ENCODE measurements around the gene RET.

The RET gene

DNA sequence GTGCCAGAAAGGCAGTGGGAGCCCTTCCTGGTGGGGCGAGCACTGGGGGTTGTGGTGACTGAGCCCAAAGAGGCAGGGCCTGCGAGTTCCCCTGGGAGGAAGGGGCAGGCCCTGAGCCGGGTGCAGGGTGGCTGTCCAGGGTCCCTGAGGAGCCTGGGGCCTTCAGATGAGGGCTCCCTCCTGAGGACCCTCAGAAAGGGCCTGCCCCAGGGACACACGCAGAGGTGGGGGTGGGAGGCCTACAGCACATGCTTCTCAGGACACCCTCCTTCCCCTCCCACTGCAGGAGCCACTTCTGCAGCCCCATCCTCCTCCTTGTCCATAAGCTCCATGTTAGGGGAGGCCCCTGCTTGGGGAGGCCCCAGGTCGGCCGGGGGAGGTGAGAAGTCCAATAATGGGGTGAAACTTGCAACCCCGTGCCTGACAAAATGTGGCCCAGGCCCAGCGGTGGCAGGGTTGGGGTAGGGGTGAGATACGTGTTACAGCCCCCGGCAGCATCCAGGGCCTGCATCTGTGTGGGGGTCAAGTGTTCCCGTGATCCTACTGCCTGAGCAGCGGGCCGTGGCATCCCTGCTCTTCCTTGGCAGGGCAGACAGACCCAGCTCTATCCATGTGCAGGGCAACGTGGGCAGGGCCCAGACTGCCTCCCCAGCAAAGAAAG, 31.8 kb upstream of the RET start:
- DNase-seq (ENCODE audit: low spot score), result no peak

DNA sequence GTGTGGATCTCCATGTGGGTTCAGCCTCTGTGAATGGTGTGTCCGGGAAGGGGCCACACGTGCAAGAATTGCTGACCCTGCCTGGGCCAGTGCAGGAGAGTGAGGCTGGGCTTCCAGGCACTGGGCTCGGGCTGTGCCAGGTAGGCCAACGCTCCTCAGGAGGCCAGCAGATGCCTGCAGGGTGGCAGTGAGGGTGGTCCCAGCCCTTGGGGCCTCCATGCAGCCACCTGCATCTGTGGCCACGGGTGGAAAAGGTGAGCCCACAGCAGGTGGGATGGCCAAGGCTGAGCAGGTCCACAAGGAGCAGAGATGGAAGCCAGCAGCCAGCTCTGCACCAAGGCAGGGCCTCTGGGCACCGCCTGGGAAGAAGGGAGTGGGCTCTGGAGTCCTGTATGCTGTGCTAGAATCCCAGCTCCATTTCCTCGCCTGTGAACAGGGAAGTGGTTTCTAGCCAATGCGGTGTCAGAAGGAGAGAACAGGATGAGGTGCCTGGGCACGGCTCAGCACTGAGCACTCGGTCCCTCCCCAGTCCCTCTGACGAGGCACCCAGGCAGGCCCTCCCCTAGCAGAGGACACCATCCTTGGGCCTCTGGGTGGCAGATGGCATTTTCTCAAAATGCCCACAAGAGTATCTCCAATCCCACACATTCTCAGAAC, 31.1 kb upstream of the RET start:
- no peak for DNase-seq (ENCODE audit: low spot score)

DNA sequence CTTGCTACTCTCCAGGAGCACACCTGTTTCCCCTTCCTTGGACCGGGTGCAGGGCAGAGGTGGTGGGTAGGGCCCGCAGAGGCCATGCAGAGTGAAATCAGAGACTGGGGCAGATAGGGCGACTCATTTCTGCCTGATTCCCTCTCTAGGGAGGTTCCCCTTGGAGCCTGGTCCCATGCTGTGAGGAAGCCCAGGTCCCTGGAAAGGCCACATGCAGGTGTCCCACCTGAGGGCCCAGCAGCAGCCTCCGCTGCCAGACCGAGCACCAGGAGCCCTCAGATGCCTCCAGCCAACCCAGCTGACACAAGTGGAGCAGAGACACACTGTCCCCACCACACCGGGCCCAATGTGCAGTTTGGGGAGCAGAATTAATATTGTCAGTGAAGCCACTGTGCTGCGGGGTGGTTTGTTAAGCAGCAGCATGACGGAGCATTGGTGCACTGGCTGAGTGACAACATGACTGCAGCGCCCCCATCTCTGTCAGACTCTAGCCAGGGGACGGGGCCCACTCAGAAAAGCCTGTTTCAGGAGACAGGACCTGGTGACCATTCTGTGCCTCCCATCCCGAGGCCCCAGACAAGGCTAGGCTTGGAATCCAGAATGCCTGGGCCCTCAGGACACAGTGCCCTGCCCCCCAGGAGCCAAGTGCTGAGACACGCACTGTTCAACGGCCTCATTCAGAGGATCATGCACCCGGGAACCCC, 30.4 kb upstream of the RET start:
- DNase-seq (ENCODE audit: low spot score), result no peak

DNA sequence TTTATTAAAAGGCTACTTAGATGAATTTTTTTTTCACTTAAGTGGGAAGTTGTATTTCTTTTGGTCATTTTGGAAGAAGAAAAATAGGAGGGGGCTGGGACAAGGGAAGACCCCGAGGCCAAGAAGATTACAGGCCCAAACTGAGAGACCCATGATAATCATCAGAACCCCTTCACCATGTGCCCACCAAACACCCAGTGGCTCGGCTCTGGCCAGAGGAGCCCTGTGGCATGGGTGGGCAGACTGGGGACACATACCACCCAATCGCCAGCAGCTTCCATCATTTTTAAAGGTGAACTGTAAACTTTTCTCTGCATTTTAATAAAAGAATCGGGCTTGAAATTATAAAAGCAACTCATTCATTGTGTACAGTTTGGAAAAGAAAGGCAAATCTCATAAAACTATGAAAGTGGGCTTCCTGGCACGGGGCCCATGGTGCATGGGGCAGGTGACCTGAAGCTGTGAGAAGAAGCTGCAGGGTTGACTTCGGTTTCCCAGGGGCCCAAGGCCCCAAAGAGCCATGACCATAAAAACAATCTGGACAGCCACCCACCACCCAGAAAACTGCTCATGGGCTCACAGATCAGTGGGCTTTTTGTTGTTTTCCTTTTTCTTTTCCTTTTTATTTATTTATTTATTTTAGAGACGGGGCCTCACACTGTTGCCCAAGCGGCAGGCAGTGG, 29.4 kb upstream of the RET start:
- DNase-seq (ENCODE audit: low spot score), result no peak

DNA sequence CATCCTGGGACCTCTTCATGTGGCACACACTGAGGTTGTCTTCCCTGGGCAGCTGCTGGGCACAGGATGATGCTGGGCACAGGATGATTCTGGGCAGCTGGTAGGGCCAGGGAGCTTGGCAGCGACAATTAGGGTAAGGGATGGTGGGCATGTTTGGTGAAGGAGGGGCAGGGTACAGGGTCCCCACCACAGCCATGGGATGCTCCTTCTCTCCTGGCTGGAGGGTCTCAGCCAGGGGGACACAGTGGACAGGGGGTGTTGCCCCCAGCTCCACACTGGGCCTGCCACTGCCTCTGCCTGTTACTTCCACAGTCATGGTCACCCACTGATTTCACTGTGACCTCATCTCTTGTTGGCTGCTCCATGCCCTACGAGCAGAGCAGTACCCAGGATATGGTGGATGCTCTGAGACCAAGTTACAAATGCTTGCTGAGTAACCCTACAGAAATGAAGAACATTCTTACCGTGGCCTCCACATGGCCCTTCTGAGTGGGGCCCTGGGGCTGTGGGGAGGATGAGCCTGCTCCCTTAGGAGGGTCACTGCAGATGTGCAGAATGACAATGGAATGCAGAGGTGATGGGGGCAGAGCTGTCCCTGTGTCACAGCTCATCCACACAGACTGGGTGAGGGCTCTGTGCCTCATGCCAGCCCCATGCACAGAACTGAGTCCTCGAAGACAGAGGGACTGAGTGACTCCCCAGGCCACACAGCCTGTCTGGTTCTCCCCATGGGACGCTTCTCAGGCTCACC, 28.4 kb upstream of the RET start:
- DNase-seq (ENCODE audit: low spot score), result peak; percentile 78

DNA sequence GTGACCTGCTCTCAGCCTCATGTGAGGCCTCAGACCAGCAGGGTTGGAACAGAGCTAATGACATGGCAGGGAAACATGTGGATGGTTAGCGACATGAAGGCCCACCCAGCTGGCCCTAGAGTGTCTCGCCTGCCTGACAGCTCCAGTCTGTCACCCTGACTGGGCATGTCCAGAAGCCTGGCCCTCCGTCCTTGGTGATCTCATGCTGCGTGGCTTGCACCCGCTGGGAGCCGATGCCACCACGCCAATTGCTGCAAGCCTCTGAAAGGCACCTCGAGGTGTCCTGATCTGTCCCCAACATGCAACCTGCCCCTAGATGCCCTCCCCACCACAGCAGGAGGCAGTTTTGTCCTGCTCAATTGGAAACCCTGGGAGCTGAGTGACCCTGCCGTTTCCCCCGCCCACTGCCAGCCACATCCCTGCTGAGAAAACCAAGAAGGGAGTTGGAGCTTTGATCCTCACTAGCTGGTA, 27.8 kb upstream of the RET start:
- DNase-seq (ENCODE audit: low spot score), result no peak

DNA sequence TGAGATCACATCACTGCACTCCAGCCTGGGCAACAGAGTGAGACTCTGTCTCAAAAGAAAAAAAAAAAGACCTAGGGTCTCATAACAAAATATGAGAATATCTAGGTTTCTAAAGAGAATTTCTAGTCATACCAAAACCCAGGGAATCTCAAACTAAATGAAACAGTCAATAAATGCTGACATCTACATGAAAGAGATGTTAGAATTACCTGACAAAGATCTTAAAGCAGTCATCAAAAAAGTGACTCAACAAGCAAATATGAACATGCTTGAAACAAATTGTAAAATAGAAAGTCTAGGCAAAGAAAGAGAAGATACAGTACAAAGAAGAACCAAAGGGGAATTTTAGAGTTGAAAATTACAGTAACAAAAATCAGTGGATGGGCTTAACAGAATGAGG, 26.9 kb upstream of the RET start:
- DNase-seq (ENCODE audit: low spot score), result no peak

DNA sequence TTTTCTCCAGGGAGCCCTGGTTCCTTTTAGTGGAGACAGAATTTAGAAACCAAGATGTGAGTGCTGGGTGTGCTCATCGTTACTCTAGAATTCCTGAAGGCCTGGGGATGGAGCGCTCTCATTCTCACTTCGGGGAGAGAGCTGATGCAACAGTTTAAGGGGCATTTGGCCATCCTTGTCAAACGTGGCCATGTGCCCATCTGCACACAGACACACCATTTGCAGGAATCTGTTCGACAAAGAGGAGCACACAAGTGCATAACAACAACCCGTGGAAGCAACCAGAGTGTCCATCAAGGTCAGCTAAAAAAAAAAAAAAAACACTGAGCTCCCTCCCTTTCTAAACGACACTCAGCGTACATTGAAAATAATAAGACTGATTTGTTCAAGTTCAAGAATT, 23.0 kb upstream of the RET start:
- DNase-seq (ENCODE audit: low spot score), result no peak

DNA sequence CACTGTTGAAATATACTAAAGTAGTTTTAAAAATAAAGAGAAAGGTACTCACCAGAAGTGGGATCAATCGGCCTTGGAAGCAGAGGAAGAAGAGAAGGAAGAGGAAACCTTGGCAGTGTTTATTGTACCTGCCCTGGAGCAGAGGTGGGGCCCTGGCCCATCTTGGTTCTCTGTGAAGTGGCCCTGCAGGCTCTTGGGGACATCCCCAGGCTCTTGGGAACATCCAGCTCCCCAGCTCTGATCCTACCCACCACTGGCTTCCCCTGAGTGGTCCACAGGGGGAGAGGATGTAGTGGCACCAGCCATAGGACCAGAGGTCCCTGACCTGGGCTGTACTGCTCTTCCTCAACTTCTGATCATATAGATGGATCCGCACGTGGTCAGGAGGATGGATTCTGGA, 22.3 kb upstream of the RET start:
- DNase-seq (ENCODE audit: low spot score), result no peak

DNA sequence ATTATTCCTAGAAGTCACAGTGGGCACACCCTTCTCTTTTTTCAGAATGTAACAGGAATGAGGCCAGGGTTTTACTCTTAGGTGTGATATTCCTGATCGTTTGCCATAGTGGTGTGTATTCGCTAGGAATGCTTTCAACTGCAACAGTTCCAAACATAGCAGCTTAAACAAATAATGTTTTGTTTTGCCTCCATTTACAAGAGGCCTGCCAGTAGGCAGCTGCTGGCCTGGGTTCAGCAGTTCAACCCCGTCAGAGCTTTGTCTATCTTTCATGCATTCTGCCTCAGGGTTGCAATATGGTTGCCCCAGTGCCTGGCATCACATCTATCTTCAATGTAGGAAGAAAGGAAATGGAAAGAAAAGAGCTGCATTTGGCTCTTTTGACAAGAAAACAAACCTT, 21.7 kb upstream of the RET start:
- DNase-seq (ENCODE audit: low spot score), result no peak

DNA sequence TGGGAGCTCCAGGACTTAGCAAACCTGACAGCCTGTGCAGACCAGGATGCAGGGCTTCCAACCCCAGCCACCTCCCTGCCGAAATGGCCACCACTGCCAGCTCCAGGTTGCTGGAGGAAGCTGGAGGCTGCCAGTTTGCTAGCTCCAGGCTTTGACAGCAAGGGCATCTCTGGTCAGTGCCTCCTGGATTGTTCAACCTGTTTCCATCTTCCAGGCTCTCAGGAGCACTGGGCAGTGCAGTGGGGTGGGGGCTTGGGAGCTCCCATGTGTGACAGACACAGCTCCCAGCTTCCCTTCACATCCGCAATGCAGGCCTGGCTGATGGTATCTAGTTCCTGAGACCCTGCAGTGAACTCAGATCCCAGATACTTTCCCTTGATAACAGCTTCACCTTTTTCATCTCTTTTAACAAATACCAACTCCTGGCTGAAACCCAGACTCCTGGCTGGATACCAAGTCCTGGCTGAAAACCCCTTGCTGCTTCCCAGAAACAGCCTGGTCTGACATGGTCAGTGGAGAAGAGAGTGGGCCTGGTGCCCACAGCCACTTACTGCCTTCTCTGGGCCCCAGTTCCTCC, 20.8 kb upstream of the RET start:
- no peak for DNase-seq (ENCODE audit: low spot score)

DNA sequence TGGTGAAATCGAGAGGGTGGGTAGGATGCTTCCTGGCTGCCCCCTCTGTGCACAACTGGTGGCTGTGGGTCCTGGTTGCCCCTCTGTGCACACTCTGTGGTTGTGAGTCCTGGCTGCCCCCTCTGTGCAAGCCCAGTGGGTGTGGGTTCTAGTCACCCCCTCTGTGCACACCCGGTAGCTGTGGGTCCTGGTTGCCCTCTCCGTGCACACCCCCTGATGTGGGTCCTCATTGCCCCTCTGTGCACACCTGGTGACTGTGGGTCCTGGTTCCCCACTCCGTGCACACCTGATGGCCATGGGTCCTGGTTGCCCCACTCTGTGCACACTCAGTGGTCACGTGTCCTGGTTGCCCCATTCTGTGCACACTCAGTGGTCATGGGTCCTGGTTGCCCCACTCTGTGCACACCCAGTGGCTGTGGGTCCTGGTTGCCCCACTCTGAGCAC, 20.3 kb upstream of the RET start:
- DNase-seq (ENCODE audit: low spot score), result no peak

DNA sequence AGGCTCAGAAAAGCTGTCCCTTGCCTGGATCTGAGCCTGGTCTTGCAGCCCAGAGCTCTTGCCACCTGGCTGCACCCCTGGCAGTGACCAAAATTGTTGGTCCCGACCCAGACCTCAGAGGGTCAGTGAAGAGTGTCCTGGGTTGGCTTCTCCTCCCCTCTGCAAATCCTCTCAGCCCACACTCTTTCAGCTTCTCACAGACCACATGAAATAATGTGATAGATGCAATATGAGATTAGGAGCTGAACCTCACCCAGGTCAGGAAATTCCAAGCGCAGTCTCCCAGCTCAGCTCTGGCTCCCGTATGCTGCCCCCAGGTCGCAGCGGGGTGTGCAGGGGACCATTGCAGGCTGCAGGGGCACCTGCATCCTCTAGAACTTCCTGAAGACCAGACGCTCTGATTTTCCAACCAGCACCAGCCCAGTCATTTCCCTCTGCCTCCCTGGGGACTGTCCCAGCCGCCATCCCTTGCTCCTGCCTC, 19.6 kb upstream of the RET start:
- no peak for DNase-seq (ENCODE audit: low spot score)

DNA sequence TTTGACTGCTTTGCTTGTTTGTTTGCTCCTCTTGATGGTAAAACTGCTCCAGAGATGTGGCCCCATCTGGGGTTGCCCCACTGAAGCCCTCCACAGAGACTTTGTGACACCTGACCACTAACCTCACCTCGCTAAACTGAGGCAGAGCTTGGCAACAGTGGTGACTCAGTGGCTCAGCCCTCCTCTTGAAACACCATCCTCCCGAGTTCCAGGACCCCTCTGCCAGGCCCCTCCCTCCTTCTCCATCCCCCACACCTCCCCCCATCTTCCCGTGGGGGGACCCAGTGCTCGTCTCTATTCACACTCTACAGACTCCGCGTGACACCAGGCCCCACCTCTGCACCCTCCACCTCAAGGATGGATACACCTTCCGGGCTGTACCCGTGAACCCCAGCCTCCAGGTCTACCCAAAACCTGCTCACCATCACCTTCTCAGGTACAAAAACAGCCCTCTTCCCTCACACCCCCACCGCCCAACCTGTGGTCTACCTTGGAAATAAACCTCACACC, 19.0 kb upstream of the RET start:
- DNase-seq (ENCODE audit: low spot score), result no peak

DNA sequence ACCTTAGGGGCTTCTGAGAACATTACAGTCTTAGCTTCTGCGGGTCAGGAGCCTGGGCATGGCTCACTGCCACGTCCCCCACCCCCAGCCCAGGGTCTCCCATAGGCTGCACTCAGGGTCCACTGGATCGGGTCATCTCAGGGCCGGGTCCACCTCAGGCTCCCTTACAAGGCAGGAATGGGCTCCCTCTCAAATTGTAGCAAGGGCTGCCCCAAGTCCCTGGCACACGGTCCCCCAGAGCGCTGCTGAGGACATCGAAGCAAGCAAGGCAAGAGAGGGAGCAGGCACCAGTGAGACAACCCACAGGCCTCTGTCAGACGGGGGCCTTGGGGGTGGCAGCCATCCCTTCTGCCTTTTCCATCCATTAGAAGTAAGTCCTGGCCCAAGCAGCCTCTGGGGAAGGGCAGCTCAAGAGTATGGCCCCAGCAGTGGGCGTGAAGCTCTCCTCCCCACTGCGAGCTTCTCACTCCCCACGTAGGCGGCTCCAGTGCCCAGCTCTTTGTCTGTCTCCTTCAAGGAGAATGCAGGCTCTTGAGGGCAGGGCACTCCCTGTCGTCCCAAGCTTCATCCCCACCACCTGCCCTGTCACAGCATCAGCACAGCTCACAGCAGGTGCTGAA, 18.0 kb upstream of the RET start:
- no peak for DNase-seq (ENCODE audit: low spot score)

DNA sequence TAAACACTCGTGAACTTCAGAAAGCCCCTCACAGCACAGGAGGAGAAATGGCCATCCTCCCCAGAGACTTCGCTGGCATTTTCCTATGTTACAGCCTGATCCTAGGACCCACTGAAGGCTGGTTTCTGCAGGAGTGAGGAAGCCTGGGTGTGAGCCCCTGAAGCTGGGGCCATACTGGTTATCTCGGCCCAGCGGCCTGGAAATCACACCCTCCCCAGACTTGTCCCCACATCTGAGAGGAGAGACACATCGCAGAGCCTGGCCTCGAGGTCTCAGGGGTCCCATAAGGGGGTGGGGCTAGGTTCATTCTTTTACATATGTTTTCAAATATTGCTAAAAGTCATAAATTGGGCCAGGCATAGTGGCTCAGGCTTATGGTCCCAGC, 17.5 kb upstream of the RET start:
- DNase-seq (ENCODE audit: low spot score), result no peak

DNA sequence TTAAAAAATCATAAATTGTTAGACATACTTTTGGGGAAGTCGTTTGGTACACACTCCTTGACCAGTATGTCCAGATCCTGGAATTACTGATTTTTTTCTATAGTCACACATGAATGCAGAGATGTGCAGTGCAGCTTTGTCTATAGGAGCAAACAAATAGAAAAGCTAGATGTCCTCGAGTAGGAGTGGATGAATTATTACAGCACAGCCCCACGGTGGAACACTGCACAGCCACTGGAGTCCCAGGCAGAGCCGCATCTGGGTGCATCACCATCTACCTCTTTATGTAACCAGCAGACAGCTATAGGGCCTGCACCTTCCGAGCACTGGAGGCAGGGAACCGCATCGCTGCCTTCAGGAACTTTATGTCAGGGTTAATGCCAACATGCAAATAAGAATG, 17.0 kb upstream of the RET start:
- no peak for DNase-seq (ENCODE audit: low spot score)

DNA sequence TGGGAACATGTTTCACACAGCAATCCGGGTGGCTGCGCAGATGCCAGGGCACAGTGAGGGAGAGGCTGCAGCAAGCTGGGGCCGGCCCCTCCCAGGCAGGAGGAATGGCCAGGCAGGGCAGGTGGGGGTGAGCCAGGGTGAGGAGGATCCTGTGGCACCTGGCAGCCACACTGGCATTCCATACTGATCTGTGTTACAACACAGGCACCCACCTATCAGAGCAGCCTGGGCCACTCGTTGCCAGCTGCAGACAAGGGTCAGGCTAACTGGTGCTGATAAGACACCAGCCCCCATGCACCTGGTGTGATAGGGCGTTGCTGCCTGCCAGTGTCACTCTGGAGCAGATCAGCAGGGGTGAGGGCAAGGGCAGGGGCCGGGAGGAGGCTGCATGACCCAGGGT, 16.6 kb upstream of the RET start:
- DNase-seq (ENCODE audit: low spot score), result no peak

DNA sequence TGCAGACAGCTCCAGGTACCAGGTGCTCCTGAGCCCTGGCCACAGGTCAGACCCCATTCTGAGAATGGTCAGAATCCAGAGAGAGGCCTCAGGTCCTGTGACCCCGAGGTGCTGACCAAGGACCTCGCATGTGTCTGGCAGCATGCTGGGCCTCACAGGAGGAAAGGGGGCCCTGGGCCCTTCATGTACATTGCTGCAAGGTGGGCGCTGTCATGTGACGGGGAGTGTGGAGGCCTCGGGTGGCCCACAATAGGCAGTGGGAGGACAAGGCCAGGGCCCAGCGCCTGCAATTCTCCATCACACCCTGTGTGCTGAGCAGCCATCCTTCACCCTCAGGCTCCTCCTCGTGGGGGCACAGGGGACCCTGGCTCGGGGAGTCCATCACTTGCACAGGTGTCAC, 15.5 kb upstream of the RET start:
- DNase-seq (ENCODE audit: low spot score), result no peak

DNA sequence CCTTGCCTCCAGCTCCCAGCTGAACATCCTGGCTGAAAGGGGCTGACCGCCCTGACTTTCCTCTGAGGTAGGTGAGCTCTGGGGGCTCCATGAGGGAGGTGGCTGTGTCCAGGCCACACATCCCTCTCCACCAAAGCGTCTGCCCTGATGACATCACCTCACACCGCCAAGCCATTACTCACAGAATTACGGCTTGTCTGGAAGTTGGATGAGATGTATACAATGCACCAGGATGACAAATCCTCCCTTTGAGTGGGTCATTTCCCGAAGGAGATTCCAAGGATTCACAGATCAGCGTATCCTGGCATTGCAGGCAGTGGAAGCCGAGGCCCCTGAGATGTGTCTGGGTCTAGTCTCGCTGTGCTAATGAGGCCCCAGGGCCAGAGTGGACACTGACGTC, 15.1 kb upstream of the RET start:
- no peak for DNase-seq (ENCODE audit: low spot score)
